HG03025 (cell line): ENCODE measurements around the gene RHOU.

Experiments
- ATAC-seq: cut with Tn5 transposase; IDR thresholded peaks from one replicate; pipeline ENCODE4 v1.9.1; 2021; ENCODE audit warnings: mild to moderate bottlenecking, moderate library complexity; ENCODE audit not compliant: unreplicated experiment, low FRiP score

The RHOU gene

GRCh38 chr1:228736844-228737445 lies 1.7 kb downstream of the RHOU start:
- ATAC-seq, result no peak

DNA sequence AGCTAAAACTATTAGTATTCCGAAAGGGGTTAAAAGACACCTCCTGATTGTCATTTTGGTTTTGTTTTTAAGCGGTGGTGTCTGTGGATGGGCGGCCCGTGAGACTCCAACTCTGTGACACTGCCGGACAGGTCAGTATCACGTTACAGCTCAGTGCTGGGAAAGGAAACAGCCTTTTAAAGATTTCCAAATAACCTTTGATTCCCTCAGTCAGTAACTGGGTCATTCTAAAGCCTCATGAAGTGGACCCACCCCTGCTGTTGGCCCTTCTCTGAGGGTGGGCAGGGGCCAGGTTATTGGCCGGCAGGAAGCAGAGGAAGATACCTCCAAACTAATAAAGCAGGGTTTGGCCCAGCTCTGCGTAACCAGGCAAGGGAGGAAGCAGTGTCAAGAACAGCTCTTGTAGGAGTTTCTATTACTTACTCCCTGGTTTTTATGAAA lies 2.3 kb downstream of the RHOU start:
- ATAC-seq, result no peak

DNA sequence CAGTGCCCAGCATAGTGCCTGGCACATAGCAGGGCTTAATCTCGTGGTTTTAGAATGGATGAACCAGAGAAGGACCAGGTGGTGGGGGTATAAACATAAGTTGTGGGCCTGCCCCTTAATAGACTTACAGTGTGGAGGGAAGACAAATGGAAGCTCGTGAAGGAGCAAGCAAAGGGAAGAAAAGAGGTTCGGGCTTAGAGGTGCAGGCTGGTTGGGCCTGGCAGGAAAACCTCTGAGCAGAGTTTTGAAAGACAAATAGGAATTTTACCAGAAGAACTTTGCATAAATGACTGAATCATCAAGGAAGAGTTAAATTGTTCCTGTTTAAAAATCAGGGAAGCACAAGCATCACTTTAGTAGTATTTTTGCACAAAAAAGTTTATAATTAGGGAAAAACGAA lies 4.5 kb downstream of the RHOU start:
- no peak for ATAC-seq

DNA sequence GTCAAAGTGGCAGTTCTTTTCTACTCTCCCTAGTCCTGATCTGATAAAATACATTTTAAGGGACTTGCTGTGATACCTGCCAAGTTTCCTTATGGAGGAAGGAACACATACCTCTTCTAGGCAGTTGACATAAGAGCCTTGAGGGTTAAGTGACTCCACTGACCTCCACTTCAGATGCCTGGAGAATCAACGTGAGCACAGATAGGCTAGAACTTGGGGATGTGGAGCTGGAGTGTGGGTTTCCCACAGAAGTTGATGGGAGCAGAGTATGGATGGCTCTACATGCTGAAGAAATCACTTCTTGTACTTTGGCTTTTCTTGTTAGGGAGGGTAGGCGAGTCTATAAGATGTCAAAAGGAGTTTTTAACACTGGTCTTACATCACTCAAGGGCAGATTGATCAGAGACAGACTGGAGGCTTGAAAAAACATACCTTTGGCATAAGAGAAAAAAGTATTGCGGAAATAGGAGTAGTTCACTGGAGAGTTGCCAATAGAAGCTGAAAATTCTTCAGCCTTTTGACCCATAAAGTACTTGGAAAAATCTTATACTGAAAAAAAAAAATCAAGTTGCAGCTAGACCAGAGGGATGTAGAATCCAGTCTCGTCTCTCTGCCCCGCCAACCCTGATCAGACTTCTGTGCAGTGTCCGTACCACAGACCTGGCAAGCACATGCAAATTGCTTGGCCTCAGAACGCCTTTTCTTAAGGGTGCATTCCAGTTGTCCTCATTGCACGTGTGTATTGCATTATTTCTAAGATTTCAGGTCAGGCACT lies 5.5 kb downstream of the RHOU start:
- ATAC-seq, result no peak

- ATAC-seq, result no peak
Measured at GRCh38 chr1:228742281-228742860, 7.1 kb downstream of the RHOU start.

- no peak for ATAC-seq
Measured at GRCh38 chr1:228743405-228743804, 8.1 kb downstream of the RHOU start.

DNA sequence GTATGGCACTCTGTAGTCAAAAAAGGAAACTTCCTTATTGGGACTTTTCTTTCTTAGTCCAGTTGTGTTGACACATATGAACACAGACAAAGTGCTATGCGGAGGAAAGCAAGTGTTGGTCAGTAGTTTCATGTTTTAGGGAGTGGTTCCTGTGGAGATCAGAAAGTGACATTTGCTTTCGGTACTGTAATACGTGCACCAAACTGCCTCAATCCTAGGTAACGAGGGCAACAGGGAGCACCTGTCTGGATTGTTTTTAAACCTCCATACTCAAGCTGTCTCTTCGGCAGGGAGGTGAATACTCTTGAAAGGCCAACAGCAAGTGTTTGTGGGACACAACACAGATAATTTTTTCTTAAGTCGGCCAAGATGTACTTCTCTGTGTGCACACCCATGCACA lies 9.1 kb downstream of the RHOU start:
- ATAC-seq, result no peak

- no peak for ATAC-seq
Measured at GRCh38 chr1:228744918-228745317, 9.6 kb downstream of the RHOU start.

DNA sequence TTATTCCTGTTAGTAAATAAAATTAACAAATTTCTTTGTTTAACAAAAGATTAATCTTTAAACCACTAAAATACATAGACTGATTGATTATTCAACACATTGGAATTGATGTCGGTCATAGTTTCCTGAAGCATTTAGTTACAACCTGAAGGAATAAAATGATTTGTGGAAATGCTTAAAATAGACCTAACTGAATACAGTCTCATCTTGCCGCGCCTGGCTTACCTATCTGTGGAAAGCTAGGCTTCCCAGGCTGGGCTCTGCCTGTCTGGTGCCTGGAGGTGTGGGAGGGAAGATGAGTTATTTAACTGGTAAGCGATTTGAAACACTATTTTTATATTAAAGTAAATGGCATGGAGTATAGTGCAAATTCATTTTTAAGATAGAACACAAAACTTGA lies 10.2 kb downstream of the RHOU start:
- ATAC-seq, result no peak

DNA sequence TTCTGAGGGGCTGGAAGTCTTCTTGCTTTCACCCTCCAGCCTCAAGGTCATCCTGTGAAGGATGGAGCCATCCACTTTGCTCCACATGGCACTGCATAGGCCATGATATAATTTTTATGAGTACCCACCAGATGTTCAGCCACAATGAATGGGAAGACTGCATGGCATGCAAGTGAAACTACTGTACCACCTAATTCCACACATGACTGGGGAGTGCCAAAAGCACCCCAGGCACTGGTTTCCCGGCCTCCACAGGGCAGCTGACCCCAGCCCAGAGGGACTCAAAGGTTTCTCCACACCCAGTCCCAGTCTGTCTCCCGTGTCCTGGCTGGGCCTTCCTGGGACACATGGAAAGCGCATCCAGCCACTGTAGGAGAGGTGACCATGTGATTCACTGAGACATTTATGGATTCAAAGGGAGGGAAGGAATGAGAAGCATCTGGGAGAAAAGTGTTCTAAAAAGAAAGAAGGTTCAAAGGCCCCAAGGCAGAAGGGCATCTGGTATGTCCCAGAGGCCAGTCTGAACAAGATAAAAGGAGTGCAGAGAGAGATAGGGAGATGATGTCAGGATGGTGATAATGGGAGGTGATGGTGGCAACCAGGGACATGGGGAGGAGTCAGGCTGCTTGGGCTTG lies 12.1 kb downstream of the RHOU start:
- no peak for ATAC-seq

DNA sequence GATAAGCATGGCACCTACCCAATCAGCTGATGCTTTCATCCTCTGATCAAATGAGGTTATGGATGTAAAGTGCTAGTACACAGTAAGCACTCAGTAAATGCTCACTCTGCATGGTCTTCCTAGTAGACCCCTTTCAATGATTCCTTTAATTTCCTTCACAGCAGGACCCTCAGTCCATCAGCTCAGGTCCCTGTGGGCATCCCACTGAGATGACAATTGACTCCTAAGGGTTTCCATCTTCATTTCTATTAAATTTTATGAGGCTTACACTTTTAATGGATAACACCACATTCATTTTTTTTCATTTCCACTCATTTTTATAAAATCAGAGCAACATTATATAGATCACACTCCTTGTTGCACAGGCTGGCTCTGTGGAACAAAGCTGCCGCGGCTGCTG lies 12.8 kb downstream of the RHOU start:
- ATAC-seq, result no peak

DNA sequence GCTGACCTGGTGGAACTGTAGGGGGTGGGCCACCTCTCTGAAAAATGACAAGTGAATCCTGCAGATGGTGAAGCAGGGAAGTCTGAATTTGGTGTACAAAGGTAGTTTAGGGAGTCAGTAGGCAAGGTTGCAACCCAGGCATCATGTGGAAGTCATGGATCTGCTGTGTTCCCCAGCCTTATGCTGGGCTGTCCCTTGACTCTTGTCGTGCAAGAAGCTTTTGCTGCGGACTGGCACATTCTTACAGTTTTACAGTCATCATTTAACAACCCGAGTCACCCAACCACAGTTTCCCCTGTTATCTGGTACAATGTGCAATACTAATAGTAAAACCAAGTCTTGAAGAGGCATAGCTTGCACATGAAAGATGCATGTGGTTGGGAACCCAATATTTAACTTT lies 13.2 kb downstream of the RHOU start:
- ATAC-seq, result no peak

DNA sequence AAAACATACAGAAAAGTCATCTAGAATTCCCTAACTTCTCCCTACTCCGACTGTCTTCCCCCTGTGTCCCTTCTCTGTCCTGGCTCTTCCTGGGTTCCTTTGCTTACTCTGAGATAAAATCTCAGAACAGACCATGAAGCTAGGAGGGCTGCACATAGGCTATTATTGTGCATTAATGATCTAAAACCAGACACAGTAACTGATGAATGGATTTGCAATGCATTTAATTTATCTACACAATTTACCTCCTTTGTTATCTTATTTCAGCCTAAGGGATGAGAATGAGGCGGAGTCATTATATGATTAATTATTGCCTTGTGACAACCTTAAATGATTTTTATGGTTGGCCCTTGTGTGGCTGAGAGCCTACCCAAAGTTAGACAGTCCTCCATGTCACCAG lies 14.5 kb downstream of the RHOU start:
- no peak for ATAC-seq

DNA sequence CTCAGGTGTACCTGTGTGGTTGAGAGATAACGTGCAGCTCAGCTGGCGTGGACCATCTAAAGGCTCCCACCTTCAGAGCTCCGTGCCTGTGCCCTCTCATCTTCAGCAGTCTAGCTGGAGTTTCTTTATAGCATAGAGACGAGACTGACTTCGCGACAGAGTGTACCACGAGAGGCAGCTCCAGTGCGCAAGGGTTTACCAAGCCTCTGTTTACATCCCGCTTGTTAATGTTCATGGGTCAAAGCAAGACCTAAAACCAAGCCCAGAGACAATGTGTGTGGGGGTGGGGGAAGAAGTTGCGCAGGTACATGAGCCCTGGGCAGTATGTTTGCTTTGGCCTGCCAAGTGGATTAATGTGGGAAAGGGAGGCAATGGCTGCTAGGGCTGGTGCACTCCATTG lies 15.6 kb downstream of the RHOU start:
- ATAC-seq, result no peak

- ATAC-seq, result no peak
Measured at GRCh38 chr1:228751360-228752098, 16.2 kb downstream of the RHOU start.

DNA sequence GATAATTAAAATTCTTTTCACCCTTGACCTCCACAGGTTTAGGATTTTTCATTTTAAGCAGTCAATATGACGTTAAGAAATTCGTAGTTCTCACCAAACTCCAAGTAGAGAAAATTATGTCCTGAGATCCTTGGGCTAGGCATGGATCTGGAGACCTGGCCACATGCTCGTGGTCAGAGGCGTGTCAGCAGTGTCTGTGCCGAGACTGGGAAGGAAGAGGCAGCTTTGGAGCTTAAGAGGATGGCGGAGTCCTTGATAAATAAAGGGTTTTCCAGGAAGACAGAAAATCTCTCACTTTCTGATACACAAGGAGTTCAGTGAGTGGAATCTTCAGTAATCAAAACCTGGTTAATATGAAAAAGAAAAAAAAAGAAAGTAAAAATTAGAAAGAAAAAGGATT lies 17.0 kb downstream of the RHOU start:
- ATAC-seq, result no peak

DNA sequence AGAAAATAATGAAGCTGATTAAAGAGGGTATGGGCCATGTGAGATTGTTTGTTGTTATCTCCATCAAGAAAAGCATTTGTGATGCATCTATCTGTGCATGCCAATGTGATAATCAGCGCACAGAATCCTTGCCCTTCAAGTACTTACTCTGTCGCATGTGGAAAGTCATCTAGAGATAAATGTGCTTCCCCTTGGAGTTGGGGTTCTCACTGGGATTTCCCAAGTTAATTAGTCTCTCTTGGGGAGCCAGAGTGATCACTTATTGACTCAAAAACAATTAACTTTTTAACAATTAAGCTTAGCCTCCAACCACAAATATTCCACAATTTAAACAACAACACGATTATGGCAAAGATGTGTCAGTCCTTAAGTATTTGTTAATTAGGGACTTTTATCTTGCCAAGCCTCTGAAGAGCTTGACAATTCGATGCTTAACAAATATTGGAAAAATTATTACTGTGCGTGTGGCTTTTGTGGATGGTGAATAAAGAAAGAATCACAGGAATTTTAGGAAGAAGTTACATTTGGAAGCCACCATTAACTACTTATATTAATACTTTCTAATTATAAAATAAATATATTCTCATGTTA lies 17.5 kb downstream of the RHOU start:
- no peak for ATAC-seq

- ATAC-seq, result no peak
Measured at GRCh38 chr1:228753287-228753686, 18.0 kb downstream of the RHOU start.

DNA sequence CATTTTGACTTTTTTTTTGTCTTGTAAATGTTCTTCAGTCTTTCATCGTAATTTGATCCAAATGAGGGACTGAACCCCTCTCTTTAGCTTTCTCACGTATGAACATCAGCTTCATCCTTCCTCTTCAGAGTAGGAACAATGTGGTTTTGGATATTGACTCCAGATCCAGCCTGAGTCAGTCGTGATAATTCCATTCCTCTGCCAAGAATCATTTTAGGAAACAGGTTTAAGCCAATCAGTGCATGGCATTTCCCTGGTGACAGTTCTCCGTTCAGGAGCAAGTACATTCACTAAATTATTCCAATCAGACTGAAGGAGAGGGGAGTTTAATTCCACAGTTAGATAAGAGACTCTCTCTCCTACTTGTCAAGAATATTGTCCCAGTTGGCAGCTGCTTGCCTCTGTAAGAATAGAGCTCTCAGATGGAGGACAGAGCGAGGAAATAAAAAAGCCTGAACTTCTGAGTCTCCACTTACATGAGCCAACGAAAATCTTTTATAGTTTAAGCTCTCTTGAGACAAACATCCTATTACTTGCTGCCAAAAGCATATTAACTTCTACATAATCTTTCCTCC lies 18.6 kb downstream of the RHOU start:
- no peak for ATAC-seq

DNA sequence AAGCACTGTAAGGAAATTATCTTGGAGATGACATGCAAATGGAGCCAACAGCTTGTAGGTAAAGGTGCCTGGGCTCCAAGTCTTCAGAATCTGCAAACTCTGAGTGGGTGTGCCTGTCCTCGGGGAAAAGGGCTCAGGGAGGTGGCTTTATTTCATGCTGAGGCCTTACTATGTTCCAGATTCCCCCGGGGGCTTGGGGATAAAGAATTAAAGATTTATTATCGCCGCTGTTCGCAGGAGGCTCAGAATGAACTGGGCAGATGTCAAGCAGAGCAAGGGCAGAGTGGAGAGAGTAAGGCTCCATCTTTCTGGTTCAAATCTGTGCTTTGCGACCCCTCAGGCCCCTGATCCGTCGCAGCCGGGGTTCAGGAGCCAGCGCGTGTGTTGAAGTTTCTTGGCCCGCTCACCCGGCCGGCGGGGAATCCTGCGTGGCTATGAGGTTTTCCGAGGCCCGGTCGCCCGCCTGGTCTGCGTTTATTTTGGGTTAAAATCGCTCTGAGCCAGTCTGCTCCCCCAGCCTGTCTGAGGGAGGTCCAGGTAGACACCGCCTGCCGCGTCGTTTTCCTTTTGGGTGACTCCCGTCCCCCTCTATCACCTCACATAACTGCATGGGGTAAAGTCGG lies 19.5 kb downstream of the RHOU start:
- no peak for ATAC-seq
